Stimulated activated CD4-positive, alpha-beta T cell treated with anti-CD3 and anti-CD28 coated beads, Interleukin-15, amount 100 ng/mL, for 48 hours (primary cell): ENCODE results near the gene NKX2-1.

Experiments used
- DNase-seq, 2 donors: peaks; one replicate each; pipeline ENCODE4 v3.0.0-alpha.2; 2020; ENCODE audit warnings: low read depth in 2 of 2

NKX2-1 gene

GRCh38 chr14:36518031-36518585, 1.9 kb downstream of the NKX2-1 start:
- no peak for DNase-seq

GRCh38 chr14:36517242-36518030, 2.6 kb downstream of the NKX2-1 start:
- DNase-seq = no peak

GRCh38 chr14:36516719-36517241, 3.3 kb downstream of the NKX2-1 start:
- DNase-seq = no peak

GRCh38 chr14:36515896-36516718, 3.9 kb downstream of the NKX2-1 start:
- DNase-seq = no peak

GRCh38 chr14:36515105-36515593, 4.9 kb downstream of the NKX2-1 start:
- DNase-seq = no peak

GRCh38 chr14:36514278-36515104, 5.5 kb downstream of the NKX2-1 start:
- no peak for DNase-seq

- DNase-seq = no peak
Observed at GRCh38 chr14:36513451-36514277, 6.4 kb downstream of the NKX2-1 start.

GRCh38 chr14:36513012-36513420, 7.0 kb downstream of the NKX2-1 start:
- no peak for DNase-seq

GRCh38 chr14:36512585-36513003, 7.4 kb downstream of the NKX2-1 start:
- DNase-seq = no peak

- DNase-seq = no peak
Observed at GRCh38 chr14:36511981-36512584, 7.9 kb downstream of the NKX2-1 start.

- DNase-seq = no peak
Observed at GRCh38 chr14:36510874-36511273, 9.2 kb downstream of the NKX2-1 start.

- no peak for DNase-seq
Observed at GRCh38 chr14:36510078-36510799, 9.8 kb downstream of the NKX2-1 start.

GRCh38 chr14:36509069-36509917, 10.7 kb downstream of the NKX2-1 start:
- no peak for DNase-seq

- DNase-seq = no peak
Observed at GRCh38 chr14:36508418-36509068, 11.5 kb downstream of the NKX2-1 start.

GRCh38 chr14:36507847-36508417, 12.1 kb downstream of the NKX2-1 start:
- no peak for DNase-seq

- no peak for DNase-seq
Observed at GRCh38 chr14:36506732-36507614, 13.1 kb downstream of the NKX2-1 start.
